Activated gamma-delta T cell treated with anti-CD3 and anti-CD28 coated beads, Interleukin-2, amount 50 U/mL, for 16 hours (primary cell): Measurements from ENCODE around the gene SGIP1.

Experiments
- DNase-seq: peaks from one replicate; pipeline ENCODE4 v3.0.0-alpha.2; 2020; ENCODE audit warnings: low read depth

Gene SGIP1

GRCh38 chr1:66533804-66534740 lies at the start of gene SGIP1:
TSS of gene SGIP1 (plus strand) at chr1:66534153. CDS start at chr1:66534359, 206 bp downstream.
- no peak for DNase-seq

- DNase-seq, result no peak
Observed at GRCh38 chr1:66489151-66489550, 44.8 kb upstream of the SGIP1 start.

- DNase-seq, result no peak
Observed at GRCh38 chr1:66489972-66490601, 43.9 kb upstream of the SGIP1 start.

- no peak for DNase-seq
Observed at GRCh38 chr1:66490816-66491215, 43.1 kb upstream of the SGIP1 start.

GRCh38 chr1:66492424-66492823 lies 41.5 kb upstream of the SGIP1 start:
- no peak for DNase-seq

GRCh38 chr1:66493731-66494130 lies 40.2 kb upstream of the SGIP1 start:
- DNase-seq, result no peak

- no peak for DNase-seq
Observed at GRCh38 chr1:66494482-66494881, 39.5 kb upstream of the SGIP1 start.

- DNase-seq, result no peak
Observed at GRCh38 chr1:66495495-66495894, 38.5 kb upstream of the SGIP1 start.

- no peak for DNase-seq
Observed at GRCh38 chr1:66497910-66498309, 36.0 kb upstream of the SGIP1 start.

- no peak for DNase-seq
Observed at GRCh38 chr1:66500301-66500700, 33.7 kb upstream of the SGIP1 start.

- DNase-seq, result no peak
Observed at GRCh38 chr1:66502086-66502485, 31.9 kb upstream of the SGIP1 start.

- no peak for DNase-seq
Observed at GRCh38 chr1:66503841-66504470, 30.0 kb upstream of the SGIP1 start.

- DNase-seq, result no peak
Observed at GRCh38 chr1:66505671-66506392, 28.1 kb upstream of the SGIP1 start.

- DNase-seq, result no peak
Observed at GRCh38 chr1:66506393-66506687, 27.6 kb upstream of the SGIP1 start.

GRCh38 chr1:66506991-66507390 lies 27.0 kb upstream of the SGIP1 start:
- no peak for DNase-seq

GRCh38 chr1:66510407-66510806 lies 23.5 kb upstream of the SGIP1 start:
- no peak for DNase-seq

- DNase-seq, result no peak
Observed at GRCh38 chr1:66511118-66511517, 22.8 kb upstream of the SGIP1 start.

GRCh38 chr1:66517959-66518358 lies 16.0 kb upstream of the SGIP1 start:
- DNase-seq, result no peak

GRCh38 chr1:66518654-66519053 lies 15.3 kb upstream of the SGIP1 start:
- no peak for DNase-seq

- no peak for DNase-seq
Observed at GRCh38 chr1:66519992-66520391, 14.0 kb upstream of the SGIP1 start.

GRCh38 chr1:66520655-66521054 lies 13.3 kb upstream of the SGIP1 start:
- no peak for DNase-seq

- no peak for DNase-seq
Observed at GRCh38 chr1:66521721-66522365, 12.1 kb upstream of the SGIP1 start.
